Neural crest cell (in vitro differentiated cells): ENCODE measurements around the gene TSPAN18. TPM values are rescaled to one million over a fixed set of nuclear protein-coding genes. Genes with fewer than 3 reads are reported as not detected.

Experiments
- DNase-seq: peaks from one replicate; pipeline ENCODE4 v3.0.0; 2021; ENCODE audit warnings: low read depth, mixed read lengths, low spot score
- H3K27ac Mint-ChIP-seq: one replicate; pipeline ENCODE4 v1.8.0; 2021; ENCODE audit warnings: mild to moderate bottlenecking, mixed read lengths; ENCODE audit not compliant: unreplicated experiment
- H3K27me3 Mint-ChIP-seq: 2 replicates; pipeline ENCODE4 v1.8.0; 2021; ENCODE audit warnings: low read depth, mild to moderate bottlenecking, mixed read lengths
- H3K36me3 Mint-ChIP-seq: 2 replicates; pipeline ENCODE4 v1.8.0; 2021; ENCODE audit warnings: low read depth, mild to moderate bottlenecking, mixed read lengths
- H3K4me1 Mint-ChIP-seq: 2 replicates; pipeline ENCODE4 v1.8.0; 2021; ENCODE audit warnings: mixed read lengths
- H3K4me3 Mint-ChIP-seq: one replicate; pipeline ENCODE4 v1.8.0; 2021; ENCODE audit warnings: mild to moderate bottlenecking, mixed read lengths
- H3K9me3 Mint-ChIP-seq: 2 replicates; pipeline ENCODE4 v1.8.0; 2021; ENCODE audit warnings: mixed read lengths
- total RNA-seq: library from RNA; stranded (reverse); gene quantifications from 2 replicates; pipeline ENCODE4 v1.2.1, GENCODE V29; 2021
- TF ChIP-seq, protein P1 (sequence below): fragments of 200-600 bp; sonication (generic); conservative IDR thresholded peaks from 2 replicates; pipeline ENCODE4 v1.5.0; 2021; ENCODE audit warnings: antibody characterized with exemption, mild to moderate bottlenecking

Gene TSPAN18
- total RNA-seq, 1 donor from 2014 or later = 125 TPM

DNA sequence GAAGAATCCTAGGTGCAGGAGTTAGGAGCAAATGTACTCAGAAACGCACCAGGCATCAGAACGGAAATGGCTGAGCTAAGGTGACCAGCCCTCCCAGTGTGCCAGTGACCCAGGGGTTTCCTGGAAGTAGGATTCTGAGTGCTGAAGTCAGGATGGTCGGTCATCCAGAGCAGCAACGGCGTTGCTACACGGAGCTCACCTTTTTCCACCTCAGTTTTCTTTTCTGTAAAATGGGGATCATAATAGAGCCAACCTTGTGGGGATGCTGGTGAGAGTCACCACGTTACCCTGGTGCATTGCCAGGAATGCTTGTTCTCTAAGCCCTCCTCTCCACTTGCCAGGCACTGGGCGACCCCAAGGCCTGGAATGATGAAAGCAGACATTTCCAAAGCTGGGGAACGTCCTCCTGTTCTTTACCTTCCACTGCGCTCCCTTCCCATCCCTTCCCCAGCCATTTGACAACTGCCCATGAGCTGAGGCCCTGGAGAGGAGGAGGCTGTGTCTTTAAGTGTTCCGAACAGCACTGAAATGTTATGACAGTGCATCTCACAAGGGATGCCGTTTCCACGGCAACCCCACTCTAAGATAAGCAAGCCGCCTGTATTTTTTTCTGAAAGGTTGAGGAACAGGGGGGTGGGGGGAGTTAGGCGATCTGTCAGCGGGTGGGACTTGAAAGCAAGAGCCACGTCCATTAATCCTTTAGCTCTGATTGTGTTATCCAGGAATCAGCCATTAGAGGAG is 66.8 kb downstream of the TSPAN18 start:
- H3K27me3 Mint-ChIP-seq = no peaks in the 10 kb centered on the region
- peaks cover 2% of the 10 kb centered on the region for H3K36me3 Mint-ChIP-seq
- peak overlapping the region; percentile 56 for H3K4me3 Mint-ChIP-seq
- peaks cover 82% of the 10 kb centered on the region for H3K4me1 Mint-ChIP-seq
- no peaks in the 10 kb centered on the region for H3K9me3 Mint-ChIP-seq
- peak; percentile 29 for DNase-seq
- TF ChIP-seq, protein P1, sequence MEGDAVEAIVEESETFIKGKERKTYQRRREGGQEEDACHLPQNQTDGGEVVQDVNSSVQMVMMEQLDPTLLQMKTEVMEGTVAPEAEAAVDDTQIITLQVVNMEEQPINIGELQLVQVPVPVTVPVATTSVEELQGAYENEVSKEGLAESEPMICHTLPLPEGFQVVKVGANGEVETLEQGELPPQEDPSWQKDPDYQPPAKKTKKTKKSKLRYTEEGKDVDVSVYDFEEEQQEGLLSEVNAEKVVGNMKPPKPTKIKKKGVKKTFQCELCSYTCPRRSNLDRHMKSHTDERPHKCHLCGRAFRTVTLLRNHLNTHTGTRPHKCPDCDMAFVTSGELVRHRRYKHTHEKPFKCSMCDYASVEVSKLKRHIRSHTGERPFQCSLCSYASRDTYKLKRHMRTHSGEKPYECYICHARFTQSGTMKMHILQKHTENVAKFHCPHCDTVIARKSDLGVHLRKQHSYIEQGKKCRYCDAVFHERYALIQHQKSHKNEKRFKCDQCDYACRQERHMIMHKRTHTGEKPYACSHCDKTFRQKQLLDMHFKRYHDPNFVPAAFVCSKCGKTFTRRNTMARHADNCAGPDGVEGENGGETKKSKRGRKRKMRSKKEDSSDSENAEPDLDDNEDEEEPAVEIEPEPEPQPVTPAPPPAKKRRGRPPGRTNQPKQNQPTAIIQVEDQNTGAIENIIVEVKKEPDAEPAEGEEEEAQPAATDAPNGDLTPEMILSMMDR = no peak
- peak overlapping the region; percentile 91 for H3K27ac Mint-ChIP-seq

DNA sequence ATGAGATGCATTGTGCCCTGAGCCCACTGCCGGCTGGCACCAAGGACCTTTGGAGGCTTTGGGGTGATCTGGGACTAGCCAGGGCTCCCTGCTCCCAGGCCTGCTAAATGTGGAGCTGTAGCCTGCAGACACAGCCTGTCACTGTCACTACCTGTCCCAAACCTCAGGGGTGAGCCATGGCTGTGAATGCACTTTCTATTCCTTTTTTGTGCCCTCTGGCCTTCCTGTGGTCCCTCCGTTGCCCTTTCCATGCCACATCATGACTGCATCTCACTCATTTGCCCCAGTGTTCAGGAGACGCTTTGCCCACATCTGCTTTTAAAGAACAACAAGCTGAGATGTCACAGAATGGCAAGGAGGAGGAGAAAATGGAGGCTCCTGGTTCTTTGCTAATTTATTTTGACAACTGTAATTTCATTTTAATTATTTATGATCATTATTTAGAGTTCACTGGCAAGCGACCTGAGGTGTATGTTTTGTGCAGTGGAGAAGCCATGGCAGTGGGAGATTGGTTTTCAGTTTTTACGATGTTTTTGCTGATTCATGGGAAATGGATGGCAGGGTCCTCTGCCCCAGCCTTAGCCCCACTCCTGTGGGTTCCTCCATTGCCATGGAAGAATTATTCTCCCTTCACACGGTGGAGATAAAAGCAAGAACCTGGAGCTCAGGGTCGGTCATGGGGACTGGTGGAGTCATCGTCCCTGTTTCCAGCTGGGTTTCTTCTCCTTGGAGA is 69.2 kb downstream of the TSPAN18 start:
- peak overlapping the region; percentile 49 for H3K4me3 Mint-ChIP-seq
- H3K9me3 Mint-ChIP-seq = no peaks in the 10 kb centered on the region
- no peaks in the 10 kb centered on the region for H3K27me3 Mint-ChIP-seq
- peak overlapping the region; percentile 71 for H3K27ac Mint-ChIP-seq
- TF ChIP-seq, protein P1 = no peak
- no peak for DNase-seq
- peaks cover 86% of the 10 kb centered on the region for H3K4me1 Mint-ChIP-seq
- peaks cover 2% of the 10 kb centered on the region for H3K36me3 Mint-ChIP-seq

DNA sequence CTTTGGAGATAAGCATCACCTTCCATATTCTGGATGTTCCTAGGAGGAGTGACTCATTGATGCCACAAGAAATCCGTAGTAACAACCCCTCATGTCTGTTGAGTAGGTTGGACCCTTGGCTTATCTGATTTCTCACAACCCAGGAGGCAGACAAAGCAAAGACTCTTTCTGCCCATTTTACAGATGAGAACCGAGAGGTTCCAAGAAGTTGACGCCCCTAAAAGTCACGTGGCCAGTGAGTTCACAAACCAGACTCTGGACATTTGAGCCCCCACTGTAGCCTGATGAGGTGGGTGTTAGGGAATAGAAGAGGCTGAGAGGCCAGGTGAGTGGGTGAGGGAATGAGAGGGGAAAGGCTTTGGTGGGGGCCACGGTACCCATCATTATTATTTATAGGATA is 70.3 kb downstream of the TSPAN18 start:
- no peak overlapping the region for H3K4me3 Mint-ChIP-seq
- TF ChIP-seq, protein P1 = no peak
- H3K27ac Mint-ChIP-seq = peak overlapping the region; percentile 12
- peaks cover 2% of the 10 kb centered on the region for H3K36me3 Mint-ChIP-seq
- no peaks in the 10 kb centered on the region for H3K9me3 Mint-ChIP-seq
- DNase-seq = no peak
- no peaks in the 10 kb centered on the region for H3K27me3 Mint-ChIP-seq
- H3K4me1 Mint-ChIP-seq = peaks cover 91% of the 10 kb centered on the region

DNA sequence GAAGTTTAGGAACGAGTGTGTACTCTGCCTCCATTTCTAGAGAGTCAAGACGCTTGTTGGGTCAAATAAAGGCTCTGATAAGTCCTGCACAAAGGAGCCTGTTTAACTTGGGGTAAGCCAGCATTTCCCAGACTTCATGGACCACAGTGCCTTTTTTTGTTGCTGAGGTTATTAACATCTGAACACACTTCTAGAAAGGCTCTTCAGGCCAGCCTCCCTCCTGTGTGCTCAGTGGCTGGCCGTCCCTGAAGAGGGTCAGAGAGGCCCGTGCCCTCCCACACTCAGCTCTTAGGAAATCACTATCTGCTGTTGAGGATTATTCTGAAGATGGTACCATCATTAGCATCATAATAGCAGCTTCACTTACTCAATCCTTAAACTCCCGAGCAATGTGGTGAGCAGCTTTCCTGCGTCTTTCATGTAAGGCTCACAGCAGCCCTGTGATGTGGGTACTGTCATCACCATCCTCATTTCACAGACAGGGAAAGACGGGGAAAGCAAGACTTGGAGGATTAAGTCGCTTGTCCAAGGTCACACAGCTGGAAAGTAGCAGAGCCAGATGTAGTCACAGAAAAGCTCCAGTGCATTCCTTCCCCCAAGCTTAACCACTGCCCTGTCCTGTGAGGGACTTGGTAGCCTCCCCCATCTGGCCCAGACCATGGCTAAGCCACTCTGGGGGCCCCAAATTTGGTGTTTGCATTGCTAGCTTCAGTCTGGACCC is 71.3 kb downstream of the TSPAN18 start:
- peak overlapping the region; percentile 66 for H3K4me3 Mint-ChIP-seq
- peak; percentile 34 for DNase-seq

DNA sequence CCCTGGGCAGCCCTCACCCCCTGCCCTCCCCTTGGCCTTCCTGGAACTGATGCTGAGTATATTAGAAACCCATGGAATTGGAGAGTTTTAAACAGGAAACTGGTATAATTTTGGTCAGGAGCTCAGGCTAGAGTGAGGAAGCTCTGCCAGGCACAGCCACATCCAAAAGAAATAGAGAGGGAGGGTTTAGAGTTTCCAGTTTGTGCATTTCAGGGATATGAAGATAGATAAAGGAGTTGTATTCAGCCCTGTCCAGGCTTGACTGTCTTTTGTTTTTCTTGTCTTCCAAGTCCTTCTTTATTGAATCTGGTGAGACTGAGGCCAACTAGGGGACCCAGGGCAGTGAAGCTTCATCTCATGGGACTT is 71.8 kb downstream of the TSPAN18 start:
- H3K4me1 Mint-ChIP-seq = peaks cover 91% of the 10 kb centered on the region

More for the DNA sequence above, 71.3 kb downstream of the TSPAN18 start:
- Mint-ChIP-seq H3K27ac (peak overlapping the region; percentile 93), H3K27me3 (no peaks in the 10 kb centered on the region), H3K36me3 (peaks cover 2% of the 10 kb centered on the region), H3K9me3 (no peaks in the 10 kb centered on the region), H3K4me1 (peaks cover 91% of the 10 kb centered on the region)
- TF ChIP-seq, protein P1 = no peak

More for the DNA sequence above, 71.8 kb downstream of the TSPAN18 start:
- Mint-ChIP-seq H3K36me3 (peaks cover 2% of the 10 kb centered on the region), H3K9me3 (no peaks in the 10 kb centered on the region), H3K4me3 (peak overlapping the region; percentile 66), H3K27ac (peak overlapping the region; percentile 93), H3K27me3 (no peaks in the 10 kb centered on the region)
- no peak for DNase-seq
- TF ChIP-seq, protein P1 = no peak
